HG03064 (cell line): ENCODE data around the gene MSL3B.

Experiments
- ATAC-seq: cut with Tn5 transposase; IDR thresholded peaks from one replicate; pipeline ENCODE4 v1.9.1; 2021; ENCODE audit warnings: low read depth; ENCODE audit not compliant: unreplicated experiment

Gene MSL3B

DNA sequence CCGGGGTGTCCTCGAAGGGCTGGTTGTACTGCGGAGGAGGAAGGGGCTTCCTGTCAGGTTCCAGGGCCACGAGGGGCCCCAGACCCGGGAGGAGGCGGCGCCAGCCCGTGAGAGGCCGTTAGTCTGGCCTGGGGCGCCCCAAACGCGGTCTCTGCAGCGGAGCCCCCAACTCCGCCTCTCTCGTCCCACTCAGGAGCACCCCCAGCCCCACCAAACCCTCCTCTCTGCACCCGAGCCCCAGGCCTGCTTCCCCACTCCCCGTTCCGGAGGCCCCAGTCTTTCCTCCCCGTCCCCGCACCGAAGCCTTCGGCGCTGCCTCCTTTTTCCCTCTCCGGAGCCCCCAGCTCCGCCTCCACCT, 14.3 kb downstream of the MSL3B start:
- ATAC-seq: no peak

DNA sequence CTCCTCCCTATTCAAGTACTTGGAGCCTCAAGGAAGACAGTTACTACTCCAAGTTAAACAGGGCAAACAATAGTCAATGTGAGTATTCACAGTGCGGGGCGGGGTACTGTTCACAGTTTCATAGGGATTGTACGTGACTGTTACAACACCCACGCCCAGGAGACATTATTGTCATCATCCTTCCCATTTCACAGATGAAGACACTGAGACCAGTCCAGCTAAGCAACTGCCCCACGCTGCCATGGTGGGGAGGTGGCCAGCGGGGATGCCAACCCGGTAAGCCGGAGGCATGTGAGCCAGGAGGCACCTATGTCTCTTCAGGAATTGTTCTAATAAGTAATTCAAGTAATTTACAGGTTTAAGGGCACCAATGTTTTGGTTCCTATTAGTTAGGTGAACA, 14.8 kb downstream of the MSL3B start:
- no peak for ATAC-seq

DNA sequence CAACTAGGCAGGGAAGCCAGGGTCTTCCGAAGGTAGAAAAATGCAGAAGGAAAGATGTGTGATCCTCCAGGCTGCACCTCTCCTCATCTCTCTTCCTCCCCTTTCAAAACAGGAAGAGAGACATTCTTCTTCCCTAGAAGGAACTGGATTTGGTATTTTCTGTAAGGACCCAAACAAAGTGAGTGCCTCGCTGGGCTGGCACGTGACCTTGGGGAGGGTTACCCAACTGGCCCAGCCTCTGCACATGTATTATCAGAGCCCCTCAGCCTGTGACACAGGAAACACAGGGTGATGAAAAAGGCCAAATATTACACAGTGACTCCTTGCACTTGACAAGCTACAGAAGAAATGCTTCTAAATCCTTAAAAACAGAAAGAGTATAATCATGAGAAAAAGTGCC, 16.1 kb downstream of the MSL3B start:
- ATAC-seq: no peak

DNA sequence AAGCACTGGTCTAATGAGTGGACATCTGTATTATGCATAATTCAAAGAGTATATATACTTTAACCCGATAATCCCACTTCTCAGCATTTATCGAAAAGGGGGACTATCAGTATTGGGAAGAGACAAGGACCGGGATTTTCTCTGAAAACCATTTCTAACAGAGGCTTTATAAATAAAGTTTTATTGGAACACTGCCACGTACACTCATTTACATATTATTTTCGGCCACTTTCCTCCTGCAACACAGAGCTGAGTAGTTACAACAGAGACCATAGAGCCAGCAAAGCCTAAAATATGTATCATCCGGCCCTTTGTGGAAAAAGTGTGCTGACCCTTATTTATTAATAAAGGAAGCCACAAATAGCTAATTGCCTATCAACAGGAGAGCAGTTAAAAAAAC, 17.0 kb downstream of the MSL3B start:
- no peak for ATAC-seq

DNA sequence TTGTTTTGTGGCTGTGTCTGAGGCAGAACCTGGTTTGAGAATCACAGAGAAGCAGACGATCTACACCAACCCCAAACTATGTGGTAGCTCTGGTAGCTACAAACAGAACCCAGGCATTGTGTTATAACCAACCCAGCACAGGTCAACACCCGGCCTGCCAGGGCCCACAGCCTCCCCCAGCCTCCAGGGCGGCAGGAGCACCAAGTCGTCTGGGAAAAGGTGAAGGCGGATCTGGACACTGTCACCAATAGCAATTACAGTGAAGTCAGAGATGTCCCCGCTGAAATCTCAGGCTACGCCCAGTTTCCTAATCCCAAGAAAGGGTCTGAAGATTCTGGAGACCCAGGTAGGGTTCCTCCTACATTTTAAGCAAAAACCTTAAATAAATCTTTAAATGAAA, 17.4 kb downstream of the MSL3B start:
- no peak for ATAC-seq

DNA sequence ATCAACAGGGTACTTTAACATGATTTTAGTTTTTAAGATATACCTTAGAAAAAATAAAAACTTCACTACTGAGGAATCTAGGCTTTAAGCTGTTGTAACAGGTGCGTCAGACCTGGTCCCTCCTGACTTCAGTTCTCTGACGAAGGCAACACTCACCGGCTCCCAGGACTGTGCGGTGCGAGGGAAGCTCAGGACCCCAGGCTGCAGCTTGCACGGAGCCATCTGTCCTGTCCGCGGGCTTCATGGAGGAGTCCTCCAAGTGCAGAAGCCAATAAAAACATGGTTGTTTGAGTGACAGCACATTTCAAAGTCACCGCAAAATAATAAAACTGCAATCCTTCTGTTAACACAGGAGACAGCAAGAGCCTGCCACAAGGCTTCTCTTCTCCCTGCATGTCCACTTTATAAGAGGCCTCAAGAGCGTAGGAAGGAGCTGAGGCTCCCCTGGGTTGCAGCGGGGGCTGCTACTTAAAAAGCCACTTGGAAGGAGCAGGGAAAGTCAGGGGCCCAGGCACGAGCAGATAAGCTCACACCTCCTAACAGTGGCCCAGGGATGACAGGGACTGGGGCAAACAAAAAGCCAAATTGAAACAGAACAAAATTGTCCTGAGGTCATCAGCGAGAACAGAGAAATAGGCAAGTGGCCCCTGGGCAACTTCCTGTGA, 18.4 kb downstream of the MSL3B start:
- no peak for ATAC-seq

DNA sequence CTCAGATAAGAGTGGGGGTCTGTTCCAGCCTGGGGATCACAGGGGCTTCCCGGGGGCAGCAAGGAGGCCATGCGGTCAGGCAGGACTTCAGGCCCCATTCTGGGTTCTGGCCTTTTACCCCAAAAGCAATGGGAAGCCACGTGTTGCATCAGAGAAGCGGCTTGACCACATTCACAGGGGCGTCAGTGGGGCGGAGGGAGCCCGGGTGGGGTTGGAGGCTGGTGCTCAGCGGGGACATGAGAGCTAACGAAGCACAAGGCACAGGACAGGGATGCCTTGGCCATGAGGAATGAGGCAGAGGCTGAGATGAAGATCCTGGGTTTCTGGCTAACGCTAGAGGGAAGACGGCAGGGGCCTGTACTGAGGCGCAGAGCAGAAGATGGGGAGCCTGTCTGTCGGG, 19.9 kb downstream of the MSL3B start:
- ATAC-seq: no peak

DNA sequence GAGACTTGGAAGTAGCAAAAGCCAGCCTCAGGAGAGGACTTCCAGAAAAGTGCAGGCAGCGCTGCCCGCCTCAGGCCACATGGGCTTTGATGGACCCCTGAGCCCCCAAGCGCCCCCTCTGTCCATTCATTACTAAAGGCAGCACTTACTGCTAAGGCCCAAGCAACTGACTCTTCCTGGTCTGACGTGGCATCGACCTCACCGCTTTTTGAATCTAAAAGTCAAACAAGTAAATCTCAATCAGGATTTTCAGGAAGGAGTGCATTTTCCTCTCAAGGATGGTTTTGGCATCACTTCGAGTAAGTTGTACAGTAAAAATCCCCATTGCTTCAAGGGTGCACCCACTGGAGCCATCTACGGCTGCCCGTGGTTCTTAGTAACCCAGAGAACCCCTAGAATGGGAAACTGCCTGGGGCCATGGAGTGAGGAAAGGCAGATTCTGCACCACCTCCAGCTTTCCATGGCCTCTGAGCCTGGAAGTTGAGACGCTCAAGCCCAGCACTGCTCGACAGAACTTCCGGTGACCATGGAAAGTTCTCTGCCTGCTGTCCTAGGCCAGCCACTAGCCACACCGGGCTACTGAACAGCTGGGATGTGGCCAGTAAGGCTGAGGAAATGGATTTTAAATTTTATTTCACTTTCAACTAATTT, 20.8 kb downstream of the MSL3B start:
- ATAC-seq: no peak

DNA sequence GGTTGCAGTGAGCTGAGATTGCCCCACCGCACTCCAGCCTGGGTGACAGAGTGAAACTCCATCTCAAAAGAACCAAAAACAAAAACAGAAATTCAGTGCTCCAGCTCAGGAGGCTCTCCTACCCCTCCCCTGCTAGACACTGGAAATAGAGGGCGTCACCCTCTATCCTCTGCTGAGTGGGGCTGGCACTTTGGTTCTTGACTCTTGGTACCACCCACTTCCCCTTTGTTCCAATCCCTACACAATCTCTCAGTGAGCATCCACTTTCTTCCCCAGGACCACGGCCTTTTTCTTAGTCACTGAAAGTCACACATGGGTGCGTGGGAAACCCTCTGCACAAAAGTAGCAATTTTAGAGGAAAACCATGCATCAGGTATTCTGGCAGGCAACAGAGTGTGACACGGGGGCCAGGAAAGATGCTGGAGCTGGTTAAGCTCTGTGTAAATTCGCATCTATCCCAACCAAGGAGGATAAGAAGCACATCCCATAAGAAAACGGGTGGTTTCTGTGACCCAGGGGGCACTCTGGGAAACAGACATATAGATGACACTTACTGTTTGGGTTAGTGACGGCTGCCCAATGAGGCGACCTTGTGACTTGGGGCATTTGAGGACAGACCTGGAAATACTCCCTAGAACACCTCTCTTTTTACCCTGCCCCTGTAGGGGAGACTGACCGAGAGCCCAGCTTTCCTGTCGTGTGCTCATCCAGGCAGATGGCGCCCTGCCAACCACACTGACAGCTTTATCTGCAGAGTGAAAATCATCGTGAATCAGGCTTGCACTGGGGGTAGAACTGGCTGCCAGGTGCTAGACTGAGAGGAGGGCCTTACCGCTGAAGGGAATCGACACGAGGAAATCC, 21.6 kb downstream of the MSL3B start:
- ATAC-seq: no peak

DNA sequence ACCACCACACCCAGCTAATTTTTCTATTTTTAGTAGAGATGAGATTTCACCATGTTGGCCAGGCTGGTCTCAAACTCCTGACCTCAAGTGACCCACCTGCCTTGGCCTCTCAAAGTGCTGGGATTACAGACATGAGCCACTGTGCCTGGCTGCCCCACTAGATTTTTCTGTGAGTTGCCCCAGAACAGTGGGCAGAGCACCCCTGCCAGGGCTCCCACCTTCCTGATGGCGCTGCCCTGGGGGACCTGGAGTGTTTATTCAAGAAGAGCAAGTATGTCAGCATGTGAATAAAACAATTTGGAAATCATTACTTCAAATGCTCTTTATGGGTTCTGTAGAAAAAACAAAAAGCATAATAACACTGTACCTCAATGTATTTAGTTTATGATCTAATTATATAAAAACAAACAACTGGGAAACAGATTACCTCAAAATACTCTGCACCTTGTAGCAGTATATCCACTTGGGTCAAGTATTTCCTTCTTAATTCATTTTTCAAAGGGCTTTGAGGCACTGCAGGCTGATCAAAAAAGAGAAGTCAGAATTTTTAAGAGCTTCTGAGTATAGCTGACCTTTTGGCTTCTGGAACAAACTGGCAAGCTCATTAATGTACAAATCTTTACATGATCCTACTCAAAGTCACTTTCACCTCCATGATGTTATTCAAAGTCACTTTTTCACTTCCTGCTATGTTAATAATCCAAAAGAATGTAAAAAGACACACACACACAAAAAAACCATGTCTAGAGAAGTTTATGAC, 22.7 kb downstream of the MSL3B start:
- ATAC-seq: no peak

DNA sequence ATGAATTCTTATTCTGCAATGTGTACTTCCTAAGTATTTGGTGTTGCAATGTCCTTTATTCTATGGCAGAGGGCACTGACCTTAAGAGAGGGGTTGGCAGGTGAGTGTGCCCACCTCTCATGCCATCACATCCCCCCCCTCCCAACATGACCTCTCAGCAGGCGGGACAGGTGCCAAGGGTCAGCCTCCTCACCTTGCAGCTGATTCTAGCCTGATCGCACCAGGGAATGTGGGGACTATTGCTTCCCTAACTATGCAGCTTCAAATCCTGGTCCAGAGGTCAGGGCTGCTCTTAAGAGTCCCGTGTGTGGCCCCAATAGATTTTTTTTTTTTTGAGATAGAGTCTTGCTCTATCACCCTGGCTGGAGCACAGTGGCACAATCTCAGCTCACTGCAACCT, 23.4 kb downstream of the MSL3B start:
- ATAC-seq: no peak

DNA sequence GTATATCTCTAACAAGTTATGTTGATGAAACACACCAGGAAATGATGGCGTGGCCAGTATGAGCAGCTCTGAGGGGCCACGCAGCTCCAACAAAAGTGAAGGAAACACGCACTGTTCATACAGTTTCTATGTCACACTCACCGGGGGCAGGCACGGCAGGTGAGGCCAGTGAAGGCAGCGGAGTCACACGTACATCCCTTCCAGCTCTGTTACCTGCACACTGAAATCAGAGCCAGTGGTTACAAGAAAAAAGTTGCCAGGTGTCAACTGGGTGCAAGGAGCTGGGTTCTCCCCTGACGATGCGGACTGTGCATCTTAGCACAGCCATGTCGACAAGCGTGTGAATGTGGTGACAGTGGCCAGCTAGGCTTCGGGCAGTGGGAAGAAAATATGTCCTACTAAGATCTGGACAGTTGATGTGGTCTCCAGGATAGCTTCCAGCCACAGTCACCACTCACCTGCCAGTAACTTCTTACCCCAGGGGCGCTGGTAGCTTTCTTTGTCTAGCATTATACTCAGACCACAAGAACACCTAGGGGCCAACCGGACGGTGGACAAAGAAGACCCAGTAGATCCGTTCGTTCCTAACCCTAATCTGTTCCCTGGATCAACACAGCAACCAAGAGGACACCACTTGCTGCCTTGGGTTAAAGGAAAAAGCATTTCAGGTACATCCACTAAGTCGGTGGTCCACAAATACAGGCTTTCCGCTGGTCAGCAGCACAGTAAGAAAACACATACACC, 23.9 kb downstream of the MSL3B start:
- ATAC-seq: no peak

DNA sequence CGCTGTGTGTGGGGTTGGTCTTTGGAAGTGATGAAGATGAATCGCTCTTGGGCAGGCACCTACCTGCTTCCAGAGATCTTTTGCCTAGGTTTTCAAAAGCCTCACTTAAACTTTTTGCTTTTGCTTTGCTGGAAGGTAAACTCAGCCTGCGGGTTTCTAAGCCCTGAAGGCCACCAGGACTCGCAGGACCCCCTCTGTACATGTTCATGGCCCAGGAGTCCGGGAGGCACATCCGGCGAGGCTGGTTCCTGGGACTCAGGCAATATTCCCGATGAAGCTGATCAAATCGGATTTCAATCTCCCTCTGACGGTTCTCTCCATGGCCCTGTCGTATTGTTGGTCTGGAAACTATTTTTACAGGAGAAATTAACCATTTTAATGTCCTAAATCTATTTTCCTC, 27.0 kb downstream of the MSL3B start:
- no peak for ATAC-seq

DNA sequence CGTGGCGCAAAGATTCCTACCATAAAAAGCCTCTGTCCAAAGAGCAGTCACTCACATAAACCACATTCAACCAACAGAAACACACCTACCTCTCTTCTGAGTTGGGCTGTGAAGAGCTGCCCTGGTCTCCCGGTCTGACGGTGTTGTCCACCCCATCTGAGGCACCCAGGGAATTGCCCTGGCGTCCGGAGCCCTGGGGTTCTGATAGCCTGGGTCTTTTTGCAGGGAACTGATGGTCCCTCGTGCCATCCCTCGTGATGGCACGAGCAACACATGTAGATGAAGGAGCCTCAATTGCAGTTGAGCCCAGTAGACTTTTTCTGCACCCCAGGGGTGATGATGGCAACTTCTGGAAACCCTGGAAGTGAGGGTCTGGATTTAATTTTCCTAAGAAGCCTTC, 27.7 kb downstream of the MSL3B start:
- ATAC-seq: no peak

DNA sequence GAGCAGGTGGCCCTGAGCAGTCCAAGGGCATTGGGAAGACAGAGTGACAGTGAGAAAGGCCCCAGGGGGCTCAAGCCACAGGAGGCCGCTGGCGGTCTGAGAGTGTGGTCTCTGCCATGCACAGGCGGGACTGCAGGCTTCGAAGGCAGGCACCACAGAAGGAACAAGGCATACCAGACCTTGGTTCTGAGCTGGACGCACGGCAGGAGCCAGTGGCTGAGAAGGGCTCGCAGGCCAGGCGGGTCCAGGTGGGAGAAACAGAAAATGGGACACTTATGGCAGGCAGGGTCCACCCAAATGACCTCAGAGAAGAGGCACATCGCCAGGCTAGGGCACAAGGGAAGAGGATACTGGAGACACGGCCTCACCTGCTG, 28.8 kb downstream of the MSL3B start:
- ATAC-seq: no peak

DNA sequence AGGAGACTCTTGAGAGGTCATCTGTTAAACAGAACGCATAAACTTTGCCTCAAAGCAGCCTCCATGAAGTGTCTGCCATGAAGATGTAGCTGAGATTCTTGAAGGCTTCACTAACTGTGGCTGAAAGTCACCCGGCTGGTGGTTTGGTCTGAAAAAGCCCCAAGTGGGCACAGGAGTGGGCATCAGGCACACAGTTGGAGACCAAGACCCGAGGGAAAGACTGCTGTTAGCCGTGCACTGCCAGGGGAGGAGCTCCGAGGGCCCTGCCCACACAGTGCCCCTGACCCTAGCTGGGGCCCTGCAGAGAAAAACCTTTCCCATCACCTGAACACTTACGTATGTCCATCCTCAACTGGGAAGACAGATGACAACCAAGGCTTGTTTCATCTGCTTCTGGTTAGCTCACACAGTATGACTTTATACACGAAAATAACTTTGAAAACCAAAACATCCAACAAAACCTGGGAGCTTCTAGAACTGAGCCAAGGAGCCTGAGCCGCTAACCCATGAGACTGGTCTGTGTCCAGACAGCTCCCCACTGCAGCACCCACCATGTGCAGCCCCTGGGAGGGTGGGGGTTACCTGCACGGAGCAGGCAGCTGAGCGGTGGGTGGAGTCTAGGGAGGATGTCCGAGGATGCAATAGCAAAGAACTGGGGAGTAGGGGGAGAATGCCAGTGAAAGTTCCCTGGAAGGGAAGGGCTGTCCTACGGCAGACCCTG, 29.3 kb downstream of the MSL3B start:
- ATAC-seq: no peak

DNA sequence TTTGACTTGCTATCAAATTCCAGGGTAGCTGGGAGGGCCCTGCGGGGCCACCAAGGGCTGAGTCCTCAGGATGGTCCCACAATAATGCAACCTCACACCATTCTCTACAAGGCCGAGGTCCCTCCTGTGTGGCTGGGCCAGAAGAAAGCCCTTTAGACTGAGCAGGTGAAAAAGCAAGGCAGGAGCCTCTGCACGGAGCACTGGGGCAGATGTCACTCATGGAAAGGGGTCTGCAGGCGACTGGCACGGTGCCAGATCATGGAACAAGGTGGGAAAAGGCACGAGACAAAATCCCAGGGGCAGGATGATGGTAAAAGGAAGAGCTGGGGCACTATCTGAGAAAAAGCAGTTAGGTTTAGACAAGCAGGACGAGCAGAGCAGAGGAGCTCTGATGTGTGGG, 29.9 kb downstream of the MSL3B start:
- ATAC-seq: no peak

DNA sequence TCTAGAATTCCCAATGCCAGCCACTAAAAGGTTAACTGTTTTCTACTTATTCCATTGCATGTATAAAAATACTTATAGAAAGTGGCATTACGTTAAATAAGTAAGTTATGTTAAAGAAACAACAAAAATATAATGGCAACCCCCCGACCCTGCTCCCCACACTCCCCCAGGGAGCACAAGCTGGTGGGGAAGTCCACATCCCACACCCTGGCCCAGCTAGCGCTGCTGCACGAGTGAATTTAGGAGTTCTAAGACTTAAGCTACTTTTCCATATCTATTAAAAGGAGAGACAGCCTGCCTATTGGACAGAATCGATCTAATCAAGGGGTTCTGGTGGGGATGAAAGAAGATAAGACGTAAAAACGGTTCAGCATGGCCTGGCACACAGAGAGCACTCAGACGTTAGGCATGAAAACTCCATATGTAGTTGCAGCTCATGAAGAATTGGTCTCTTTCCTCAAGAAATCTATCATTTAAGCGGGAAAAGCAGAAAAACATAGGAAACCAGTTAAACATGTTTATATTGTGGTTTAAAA, 30.4 kb downstream of the MSL3B start:
- ATAC-seq: no peak

DNA sequence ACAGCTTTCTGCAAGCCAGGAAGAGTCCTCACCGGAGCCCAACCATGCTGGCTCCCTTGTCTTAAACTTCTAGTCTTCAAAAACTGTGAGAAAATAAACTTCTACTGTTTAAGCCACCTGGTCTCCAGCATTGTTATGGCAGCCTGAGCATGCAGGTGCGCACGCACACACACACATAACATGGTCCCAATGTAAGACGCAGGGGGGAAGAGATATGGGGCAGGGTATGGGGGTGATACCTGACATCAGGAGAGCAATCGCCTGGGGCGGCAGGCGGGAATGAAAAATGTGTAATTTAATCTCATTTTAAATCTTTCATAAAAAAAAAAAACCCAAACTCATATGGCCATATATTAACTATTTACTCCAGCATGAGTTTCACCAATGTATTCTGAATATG, 31.8 kb downstream of the MSL3B start:
- ATAC-seq: no peak
